ENCODE results near the gene ITGA8.

Gene ITGA8

DNA sequence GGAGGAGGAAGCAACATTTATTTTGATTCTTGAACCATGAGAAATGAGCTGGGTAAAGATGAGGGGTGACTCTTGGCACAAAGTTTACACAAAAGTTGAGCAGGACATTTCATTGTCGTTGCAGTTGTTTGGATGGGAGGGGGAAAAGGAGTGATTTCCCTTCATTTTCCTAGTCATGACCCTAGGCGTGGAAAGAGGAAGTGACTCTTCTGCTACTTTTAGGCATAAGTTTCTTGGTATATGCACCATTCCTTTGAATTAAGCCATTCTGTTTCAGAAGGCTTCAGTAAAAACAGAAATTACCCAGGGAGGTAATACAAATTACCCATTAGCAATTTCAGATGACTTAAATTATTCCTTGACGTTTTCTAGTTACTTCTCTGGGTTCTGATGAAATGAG is 234.7 kb downstream of the ITGA8 start:
- H3K9me2 ChIP-seq (ENCODE audit: low read depth, low read length): no peaks in the 10 kb centered on the region
- no peak overlapping the region for H3K27ac ChIP-seq (ENCODE audit: low read depth, low read length, poor library complexity, severe bottlenecking)
- no peaks in the 10 kb centered on the region for H3K79me2 ChIP-seq (ENCODE audit: insufficient read depth, low read length)
- H3K27me3 ChIP-seq (ENCODE audit: insufficient read depth, low read length): no peaks in the 10 kb centered on the region
- H3K36me3 ChIP-seq (ENCODE audit: insufficient read depth, low read length): no peaks in the 10 kb centered on the region
- H3K4me3 ChIP-seq (ENCODE audit: low read depth, low read length, poor library complexity, severe bottlenecking): no peak overlapping the region
- H2AFZ ChIP-seq (ENCODE audit: low read length): no peak overlapping the region
- H3K4me1 ChIP-seq (ENCODE audit: insufficient read depth, low read length, severe bottlenecking): no peaks in the 10 kb centered on the region
- TF ChIP-seq EZH2 (IDR thresholded peaks at IDR 0.05; ENCODE audit: borderline replicate concordance, low read length): no peak
- TF ChIP-seq, protein P1, sequence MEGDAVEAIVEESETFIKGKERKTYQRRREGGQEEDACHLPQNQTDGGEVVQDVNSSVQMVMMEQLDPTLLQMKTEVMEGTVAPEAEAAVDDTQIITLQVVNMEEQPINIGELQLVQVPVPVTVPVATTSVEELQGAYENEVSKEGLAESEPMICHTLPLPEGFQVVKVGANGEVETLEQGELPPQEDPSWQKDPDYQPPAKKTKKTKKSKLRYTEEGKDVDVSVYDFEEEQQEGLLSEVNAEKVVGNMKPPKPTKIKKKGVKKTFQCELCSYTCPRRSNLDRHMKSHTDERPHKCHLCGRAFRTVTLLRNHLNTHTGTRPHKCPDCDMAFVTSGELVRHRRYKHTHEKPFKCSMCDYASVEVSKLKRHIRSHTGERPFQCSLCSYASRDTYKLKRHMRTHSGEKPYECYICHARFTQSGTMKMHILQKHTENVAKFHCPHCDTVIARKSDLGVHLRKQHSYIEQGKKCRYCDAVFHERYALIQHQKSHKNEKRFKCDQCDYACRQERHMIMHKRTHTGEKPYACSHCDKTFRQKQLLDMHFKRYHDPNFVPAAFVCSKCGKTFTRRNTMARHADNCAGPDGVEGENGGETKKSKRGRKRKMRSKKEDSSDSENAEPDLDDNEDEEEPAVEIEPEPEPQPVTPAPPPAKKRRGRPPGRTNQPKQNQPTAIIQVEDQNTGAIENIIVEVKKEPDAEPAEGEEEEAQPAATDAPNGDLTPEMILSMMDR (IDR thresholded peaks at IDR 0.05; ENCODE audit: low read length): no peak
- no peak overlapping the region for H3K9ac ChIP-seq (ENCODE audit: low read length)
- H3K4me2 ChIP-seq (ENCODE audit: low read length): no peak overlapping the region
- no peaks in the 10 kb centered on the region for H3K9me3 ChIP-seq (ENCODE audit: low read length)
- no peaks in the 10 kb centered on the region for H4K20me1 ChIP-seq (ENCODE audit: insufficient read depth, low read length)
- H3F3A ChIP-seq (ENCODE audit: insufficient read depth, low read length): no peaks in the 10 kb centered on the region

DNA sequence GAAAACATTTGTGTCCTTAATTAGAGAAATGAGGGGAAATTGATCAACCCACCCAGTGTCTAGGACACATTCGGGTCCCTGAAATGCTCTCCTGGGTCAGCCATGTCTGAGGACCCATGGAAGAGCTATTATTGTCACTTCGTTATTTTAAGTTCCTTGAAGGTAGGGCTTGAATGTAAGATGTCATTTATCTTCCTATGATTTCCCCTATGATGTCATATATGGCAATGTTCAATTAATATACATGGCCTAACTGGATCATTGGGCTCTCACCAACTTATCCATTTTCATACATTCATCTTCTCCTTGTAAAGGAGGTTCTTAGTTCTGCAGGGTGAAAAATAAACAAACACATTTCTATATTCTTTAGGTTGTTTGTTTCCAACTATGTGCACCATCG is 235.6 kb downstream of the ITGA8 start:
- no peaks in the 10 kb centered on the region for H3K27me3 ChIP-seq (ENCODE audit: insufficient read depth, low read length)
- H3K9ac ChIP-seq (ENCODE audit: low read length): no peak overlapping the region
- H3K9me3 ChIP-seq (ENCODE audit: low read length): no peaks in the 10 kb centered on the region
- H3K4me3 ChIP-seq (ENCODE audit: low read depth, low read length, poor library complexity, severe bottlenecking): no peak overlapping the region
- H3K79me2 ChIP-seq (ENCODE audit: insufficient read depth, low read length): no peaks in the 10 kb centered on the region
- no peaks in the 10 kb centered on the region for H3K36me3 ChIP-seq (ENCODE audit: insufficient read depth, low read length)
- no peaks in the 10 kb centered on the region for H3F3A ChIP-seq (ENCODE audit: insufficient read depth, low read length)
- no peaks in the 10 kb centered on the region for H3K4me1 ChIP-seq (ENCODE audit: insufficient read depth, low read length, severe bottlenecking)
- no peaks in the 10 kb centered on the region for H3K9me2 ChIP-seq (ENCODE audit: low read depth, low read length)
- TF ChIP-seq EZH2 (IDR thresholded peaks at IDR 0.05; ENCODE audit: borderline replicate concordance, low read length): no peak
- TF ChIP-seq, protein P1 (IDR thresholded peaks at IDR 0.05; ENCODE audit: low read length): no peak
- H3K27ac ChIP-seq (ENCODE audit: low read depth, low read length, poor library complexity, severe bottlenecking): no peak overlapping the region
- no peak overlapping the region for H3K4me2 ChIP-seq (ENCODE audit: low read length)
- no peaks in the 10 kb centered on the region for H4K20me1 ChIP-seq (ENCODE audit: insufficient read depth, low read length)
- H2AFZ ChIP-seq (ENCODE audit: low read length): no peak overlapping the region

DNA sequence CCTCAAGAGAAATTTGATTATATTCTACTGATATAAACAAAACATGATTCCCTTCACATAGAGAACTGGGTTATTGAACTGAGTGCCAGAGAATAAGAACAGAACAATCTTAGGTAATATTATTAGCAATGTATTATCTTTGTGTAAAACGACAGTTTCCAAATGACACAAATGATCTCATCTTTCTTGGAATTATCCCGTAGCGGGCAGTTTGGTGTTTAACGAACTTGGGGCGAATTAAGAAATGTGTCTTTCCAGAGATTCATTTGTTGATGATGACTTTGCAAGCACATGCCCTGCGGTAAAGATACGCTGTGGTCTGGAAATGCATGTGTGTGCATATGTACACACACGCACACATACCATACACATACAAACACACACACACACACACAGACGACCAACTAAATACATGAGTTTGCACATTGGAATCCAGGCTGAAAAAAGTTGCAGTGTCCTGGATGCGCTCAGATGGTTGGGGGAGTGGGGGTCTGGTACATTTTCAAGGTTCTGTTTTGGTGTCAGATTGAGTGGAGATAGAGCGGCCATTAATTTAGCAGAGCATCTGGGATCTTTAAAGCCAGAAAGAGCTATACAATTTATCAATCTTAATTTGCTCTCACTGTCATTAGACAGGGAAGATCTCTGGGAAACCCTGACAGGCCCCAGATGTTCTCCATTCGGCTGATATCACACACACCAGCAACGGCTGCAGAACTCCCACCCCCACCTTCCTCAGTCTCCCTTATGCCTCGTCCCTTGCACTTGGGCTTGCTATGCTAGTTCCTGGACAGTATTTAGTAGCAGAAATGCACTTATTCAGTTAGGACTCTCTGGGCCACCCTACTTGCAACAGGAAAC is 236.3 kb downstream of the ITGA8 start:
- H3F3A ChIP-seq (ENCODE audit: insufficient read depth, low read length): no peaks in the 10 kb centered on the region
- H3K9me3 ChIP-seq (ENCODE audit: low read length): no peaks in the 10 kb centered on the region

More for the DNA sequence above, 236.3 kb downstream of the ITGA8 start:
- no peaks in the 10 kb centered on the region for H3K9me2 ChIP-seq (ENCODE audit: low read depth, low read length)
- H3K27me3 ChIP-seq (ENCODE audit: insufficient read depth, low read length): no peaks in the 10 kb centered on the region
- no peaks in the 10 kb centered on the region for H4K20me1 ChIP-seq (ENCODE audit: insufficient read depth, low read length)
- no peak overlapping the region for H2AFZ ChIP-seq (ENCODE audit: low read length)
- no peak overlapping the region for H3K9ac ChIP-seq (ENCODE audit: low read length)
- no peak overlapping the region for H3K27ac ChIP-seq (ENCODE audit: low read depth, low read length, poor library complexity, severe bottlenecking)
- TF ChIP-seq, protein P1 (IDR thresholded peaks at IDR 0.05; ENCODE audit: low read length): no peak
- no peak for TF ChIP-seq EZH2 (IDR thresholded peaks at IDR 0.05; ENCODE audit: borderline replicate concordance, low read length)
- no peak overlapping the region for H3K4me3 ChIP-seq (ENCODE audit: low read depth, low read length, poor library complexity, severe bottlenecking)
- H3K4me1 ChIP-seq (ENCODE audit: insufficient read depth, low read length, severe bottlenecking): no peaks in the 10 kb centered on the region
- H3K79me2 ChIP-seq (ENCODE audit: insufficient read depth, low read length): no peaks in the 10 kb centered on the region
- no peak overlapping the region for H3K4me2 ChIP-seq (ENCODE audit: low read length)
- no peaks in the 10 kb centered on the region for H3K36me3 ChIP-seq (ENCODE audit: insufficient read depth, low read length)

All from OCI-LY1 (cell line).